Natural killer cell (primary cell): Measurements from ENCODE around the gene CCDC175. TPM values are rescaled to one million over a fixed set of nuclear protein-coding genes. Genes with fewer than 3 reads are reported as not detected.

Source experiments
- ATAC-seq, 3 donors: fragments of 150-1000 bp in 2 of 3; fragments of 200-7000 bp in 1 of 3; cut with Tn5 transposase; 1 replicate in 1 of 3; 2 replicates in 2 of 3; pipeline ENCODE4 v1.10.0; 2021; ENCODE audit warnings: mild to moderate bottlenecking in 2 of 3, moderate library complexity in 2 of 3
- DNase-seq, 2 donors: peaks; one replicate each; pipeline versions ENCODE4 v3.0.0 to v3.0.0-alpha.2; 2013 to 2021; ENCODE audit warnings: mixed read lengths in 1 of 2
- H3K27ac ChIP-seq: one replicate; pipeline ENCODE4 v1.5.1; 2013; ENCODE audit warnings: mild to moderate bottlenecking, low read length
- H3K27me3 ChIP-seq: one replicate; pipeline ENCODE4 v1.6.1; 2013; ENCODE audit warnings: low read length; ENCODE audit not compliant: control insufficient read depth, insufficient read depth
- H3K36me3 ChIP-seq: one replicate; pipeline ENCODE4 v1.6.1; 2013; ENCODE audit warnings: low read length; ENCODE audit not compliant: control insufficient read depth, insufficient read depth
- H3K4me1 ChIP-seq: one replicate; pipeline ENCODE4 v1.6.1; 2013; ENCODE audit warnings: low read length; ENCODE audit not compliant: control insufficient read depth, insufficient read depth
- H3K4me3 ChIP-seq: one replicate; pipeline ENCODE4 v1.5.1; 2013; ENCODE audit warnings: low read length
- H3K9me3 ChIP-seq: one replicate; pipeline ENCODE4 v1.6.1; 2013; ENCODE audit warnings: low read length; ENCODE audit not compliant: control insufficient read depth, insufficient read depth
- H3K27ac Mint-ChIP-seq, 2 donors: one replicate each; pipeline ENCODE4 v1.8.0; 2022; ENCODE audit warnings: mild to moderate bottlenecking in 2 of 2, mixed read lengths in 2 of 2, moderate library complexity in 1 of 2
- H3K27me3 Mint-ChIP-seq, 2 donors: one replicate each; pipeline ENCODE4 v1.8.0; 2022; ENCODE audit warnings: low read depth in 2 of 2, mixed read lengths in 2 of 2
- H3K36me3 Mint-ChIP-seq: one replicate; pipeline ENCODE4 v1.8.0; 2022; ENCODE audit warnings: mixed read lengths
- H3K4me1 Mint-ChIP-seq, 2 donors: one replicate each; pipeline ENCODE4 v1.8.0; 2022; ENCODE audit warnings: mixed read lengths in 2 of 2
- H3K4me3 Mint-ChIP-seq: one replicate; pipeline ENCODE4 v1.8.0; 2022; ENCODE audit warnings: mild to moderate bottlenecking, moderate library complexity, mixed read lengths
- H3K9me3 Mint-ChIP-seq, 2 donors: one replicate each; pipeline ENCODE4 v1.8.0; 2022; ENCODE audit warnings: mixed read lengths in 2 of 2
- CTCF ChIP-seq: fragments of 200-600 bp; IDR thresholded peaks from one replicate; pipeline ENCODE4 v1.8.0; 2022; ENCODE audit warnings: antibody characterized with exemption
- WGBS: methylation state at CpG from one replicate; pipeline ENCODE4 v1.1.7; 2013; ENCODE audit warnings: missing lambda C conversion rate; ENCODE audit not compliant: insufficient coverage; 5-methylcytosine and 5-hydroxymethylcytosine counted together
- intact Hi-C: fragments of 100-400 bp; cut with micrococcal nuclease; formaldehyde crosslinking; loops from one replicate; pipeline ENCODE4 v1.14.2; 2022
- total RNA-seq, 4 donors: library from RNA; stranded (reverse); fragments of 120-200 nt in 1 of 4; gene quantifications; one replicate each; pipeline versions ENCODE4 v1.2.3 to v1.2.4, GENCODE V29; 2013 to 2022

Gene CCDC175
- total RNA-seq, 3 donors from 2014 or later (not counting 1 experiment from before 2014, with no cell fraction given), result not detected

GRCh38 chr14:59570122-59570521 lies 6.5 kb downstream of the CCDC175 start:
- Mint-ChIP-seq H3K9me3 (no peaks in the 10 kb centered on the region), H3K27ac (no peak overlapping the region), H3K36me3 (no peaks in the 10 kb centered on the region), H3K4me1 (no peaks in the 10 kb centered on the region), H3K4me3 (no peak overlapping the region), H3K27me3 (peaks cover 14 to 41% of the 10 kb centered on the region in 2 donors)
- intact Hi-C loops, result no loop called here
- no peaks in the 10 kb centered on the region for H3K9me3 ChIP-seq
- H3K36me3 ChIP-seq, result no peaks in the 10 kb centered on the region
- TF ChIP-seq CTCF, result no peak
- H3K27ac ChIP-seq, result no peak overlapping the region
- no peaks in the 10 kb centered on the region for H3K27me3 ChIP-seq
- no peaks in the 10 kb centered on the region for H3K4me1 ChIP-seq
- H3K4me3 ChIP-seq, result no peak overlapping the region
- DNase-seq (no peak), ATAC-seq (no peak)

GRCh38 chr14:59566725-59567124 lies 9.9 kb downstream of the CCDC175 start:
- Mint-ChIP-seq H3K4me3 (no peak overlapping the region), H3K4me1 (no peaks in the 10 kb centered on the region), H3K36me3 (no peaks in the 10 kb centered on the region), H3K27me3 (peaks cover 20 to 48% of the 10 kb centered on the region in 2 donors), H3K9me3 (no peaks in the 10 kb centered on the region), H3K27ac (no peak overlapping the region)
- H3K27me3 ChIP-seq, result no peaks in the 10 kb centered on the region
- no peaks in the 10 kb centered on the region for H3K36me3 ChIP-seq
- no peak overlapping the region for H3K4me3 ChIP-seq
- no peak for ATAC-seq
- no peak overlapping the region for H3K27ac ChIP-seq
- 91% methylated on average over 3 of the region's 3 CpGs for WGBS
- no peaks in the 10 kb centered on the region for H3K9me3 ChIP-seq
- intact Hi-C loops, result no loop called here
- TF ChIP-seq CTCF, result no peak
- no peak for DNase-seq
- no peaks in the 10 kb centered on the region for H3K4me1 ChIP-seq

- H3K36me3 ChIP-seq, result no peaks in the 10 kb centered on the region
- H3K36me3 Mint-ChIP-seq, result no peaks in the 10 kb centered on the region
- intact Hi-C loops, result no loop called here
- H3K9me3 ChIP-seq, result no peaks in the 10 kb centered on the region
- TF ChIP-seq CTCF, result no peak
- no peaks in the 10 kb centered on the region for H3K4me1 ChIP-seq
- no peaks in the 10 kb centered on the region for H3K4me1 Mint-ChIP-seq
- H3K4me3 Mint-ChIP-seq, result no peak overlapping the region
- WGBS, result no CpG with 5 or more reads among the region's 1 CpG
- H3K27me3 ChIP-seq, result no peaks in the 10 kb centered on the region
- ATAC-seq, result no peak
- no peaks in the 10 kb centered on the region for H3K9me3 Mint-ChIP-seq
- H3K27ac Mint-ChIP-seq, result no peak overlapping the region
- DNase-seq, result no peak
- no peak overlapping the region for H3K27ac ChIP-seq
- H3K4me3 ChIP-seq, result no peak overlapping the region
- H3K27me3 Mint-ChIP-seq, result peaks cover 20 to 48% of the 10 kb centered on the region in 2 donors
Observed at GRCh38 chr14:59566296-59566695, 10.3 kb downstream of the CCDC175 start.

- Mint-ChIP-seq H3K27ac (no peak overlapping the region), H3K27me3 (peaks cover 20 to 43% of the 10 kb centered on the region in 2 donors), H3K4me3 (no peak overlapping the region), H3K4me1 (no peaks in the 10 kb centered on the region), H3K9me3 (no peaks in the 10 kb centered on the region), H3K36me3 (no peaks in the 10 kb centered on the region)
- no peak for ATAC-seq
- H3K4me3 ChIP-seq, result no peak overlapping the region
- no peak overlapping the region for H3K27ac ChIP-seq
- H3K27me3 ChIP-seq, result no peaks in the 10 kb centered on the region
- no peaks in the 10 kb centered on the region for H3K4me1 ChIP-seq
- no peak for DNase-seq
- no peak for TF ChIP-seq CTCF
- 85% methylated on average over 1 of the region's 1 CpG for WGBS
- intact Hi-C loops, result no loop called here
- H3K36me3 ChIP-seq, result no peaks in the 10 kb centered on the region
- H3K9me3 ChIP-seq, result no peaks in the 10 kb centered on the region
Observed at GRCh38 chr14:59565087-59565486, 11.5 kb downstream of the CCDC175 start.
